GM21737 (cell line): ENCODE results near the gene MED9.
"Not testable (repeated sequence)": the region's sequence is repeated elsewhere in the genome, so short reads cannot be mapped to it uniquely, and the experiment has no call there.

Experiments
- ATAC-seq: cut with Tn5 transposase; IDR thresholded peaks from one replicate; pipeline ENCODE4 v1.9.1; 2021; ENCODE audit warnings: mild to moderate bottlenecking, moderate library complexity; ENCODE audit not compliant: unreplicated experiment

MED9 gene

GRCh38 chr17:17454700-17455099 is 22.1 kb upstream of the MED9 start:
- ATAC-seq, result not testable (repeated sequence)

GRCh38 chr17:17455173-17455572 is 21.6 kb upstream of the MED9 start:
- no peak for ATAC-seq

- no peak for ATAC-seq
Measured at GRCh38 chr17:17456251-17456650, 20.5 kb upstream of the MED9 start.

- no peak for ATAC-seq
Measured at GRCh38 chr17:17457680-17458079, 19.1 kb upstream of the MED9 start.

- no peak for ATAC-seq
Measured at GRCh38 chr17:17460038-17460437, 16.8 kb upstream of the MED9 start.

- ATAC-seq, result no peak
Measured at GRCh38 chr17:17462048-17462824, 14.6 kb upstream of the MED9 start.

GRCh38 chr17:17463821-17464220 is 13.0 kb upstream of the MED9 start:
- ATAC-seq, result no peak

- ATAC-seq, result not testable (repeated sequence)
Measured at GRCh38 chr17:17465878-17466277, 10.9 kb upstream of the MED9 start.

- no peak for ATAC-seq
Measured at GRCh38 chr17:17466511-17466910, 10.3 kb upstream of the MED9 start.

- no peak for ATAC-seq
Measured at GRCh38 chr17:17467016-17467415, 9.8 kb upstream of the MED9 start.

- ATAC-seq, result no peak
Measured at GRCh38 chr17:17467720-17468119, 9.1 kb upstream of the MED9 start.

GRCh38 chr17:17468217-17469010 is 8.4 kb upstream of the MED9 start:
- ATAC-seq, result no peak

- ATAC-seq, result no peak
Measured at GRCh38 chr17:17469358-17469757, 7.4 kb upstream of the MED9 start.

GRCh38 chr17:17469996-17470395 is 6.8 kb upstream of the MED9 start:
- no peak for ATAC-seq

- ATAC-seq, result no peak
Measured at GRCh38 chr17:17472333-17472920, 4.4 kb upstream of the MED9 start.

GRCh38 chr17:17474341-17474740 is 2.5 kb upstream of the MED9 start:
- no peak for ATAC-seq

GRCh38 chr17:17479209-17479608 is 2.4 kb downstream of the MED9 start:
- ATAC-seq, result no peak

GRCh38 chr17:17480593-17481148 is 3.9 kb downstream of the MED9 start:
- ATAC-seq, result no peak

- ATAC-seq, result no peak
Measured at GRCh38 chr17:17481860-17482259, 5.1 kb downstream of the MED9 start.

GRCh38 chr17:17484451-17484899 is 7.7 kb downstream of the MED9 start:
- ATAC-seq, result no peak

GRCh38 chr17:17485420-17485819 is 8.6 kb downstream of the MED9 start:
- ATAC-seq, result no peak
